ENCODE data around the gene LITAF.

The LITAF gene

DNA sequence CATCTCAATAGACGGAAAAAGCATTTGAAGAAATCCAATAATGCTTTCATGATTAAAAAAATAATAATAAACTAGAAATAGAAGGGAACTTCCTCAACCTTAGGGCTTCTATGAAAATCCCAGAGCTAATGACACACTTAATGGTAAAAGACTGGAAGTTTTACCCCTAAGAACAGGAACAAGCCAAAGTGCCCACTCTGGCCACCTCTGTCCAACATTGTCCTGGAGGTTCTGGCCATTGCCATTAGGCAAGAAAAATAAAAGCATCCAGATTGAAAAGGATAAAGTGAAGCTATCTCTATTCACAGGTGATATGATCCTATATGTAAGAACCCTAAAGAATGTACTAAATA, 2.5 kb upstream of the LITAF start:
- ChIA-PET CTCF (no interaction called here), POLR2A (no interaction called here)
- no peak for DNase-seq (ENCODE audit: extremely low spot score)
- no peak for TF ChIP-seq ZNF384 (IDR thresholded peaks at IDR 0.05)
- no peak for TF ChIP-seq FOXK2 (IDR thresholded peaks at IDR 0.05)
- TF ChIP-seq, protein P1, sequence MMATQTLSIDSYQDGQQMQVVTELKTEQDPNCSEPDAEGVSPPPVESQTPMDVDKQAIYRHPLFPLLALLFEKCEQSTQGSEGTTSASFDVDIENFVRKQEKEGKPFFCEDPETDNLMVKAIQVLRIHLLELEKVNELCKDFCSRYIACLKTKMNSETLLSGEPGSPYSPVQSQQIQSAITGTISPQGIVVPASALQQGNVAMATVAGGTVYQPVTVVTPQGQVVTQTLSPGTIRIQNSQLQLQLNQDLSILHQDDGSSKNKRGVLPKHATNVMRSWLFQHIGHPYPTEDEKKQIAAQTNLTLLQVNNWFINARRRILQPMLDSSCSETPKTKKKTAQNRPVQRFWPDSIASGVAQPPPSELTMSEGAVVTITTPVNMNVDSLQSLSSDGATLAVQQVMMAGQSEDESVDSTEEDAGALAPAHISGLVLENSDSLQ (IDR thresholded peaks at IDR 0.05) = no peak

DNA sequence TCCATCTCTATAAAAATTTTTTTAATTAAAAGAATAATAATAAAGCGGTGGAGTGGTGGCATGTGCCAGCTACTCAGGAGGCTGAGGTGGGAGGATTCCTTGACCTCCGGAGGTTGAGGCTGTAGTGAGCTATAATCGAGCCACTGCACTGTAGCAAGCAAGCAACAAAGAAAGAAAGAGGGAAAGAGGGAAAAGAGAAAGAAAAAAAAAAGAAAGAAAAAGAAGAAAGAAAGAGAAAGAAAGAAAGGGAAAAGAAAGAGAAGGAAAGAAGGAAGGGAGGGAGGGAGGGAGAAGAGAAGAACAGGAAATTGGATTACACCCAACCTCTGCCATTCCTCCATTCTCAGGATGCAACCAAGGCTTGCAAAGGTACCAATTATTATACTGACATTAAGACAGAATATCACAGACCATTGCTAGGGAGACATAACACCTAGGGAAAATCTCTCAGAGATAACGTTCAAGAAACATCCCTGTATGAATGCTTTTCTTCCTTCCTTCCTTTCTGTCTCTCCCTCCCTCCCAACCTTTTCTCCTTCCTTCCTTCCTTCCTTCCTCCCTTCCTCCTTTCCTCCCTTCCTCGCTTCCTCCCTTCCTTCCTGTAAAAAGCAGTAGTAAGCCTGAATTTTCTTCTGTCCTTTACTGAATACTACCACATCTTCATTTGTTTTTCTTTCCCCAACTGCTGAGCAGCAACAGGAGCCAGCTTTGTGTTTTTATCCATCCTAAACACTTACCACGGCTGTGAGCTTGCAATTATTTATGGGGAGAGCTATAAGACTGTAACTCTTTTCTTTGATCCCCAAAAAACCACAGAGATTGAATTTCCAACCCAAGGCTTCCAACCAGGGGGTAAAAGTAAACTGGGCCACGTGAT, 1.8 kb upstream of the LITAF start:
- TF ChIP-seq TARDBP (IDR thresholded peaks at IDR 0.05) = no peak
- no peak for TF ChIP-seq HDGF (IDR thresholded peaks at IDR 0.05; ENCODE audit: borderline replicate concordance)
- no peak for TF ChIP-seq NFRKB (IDR thresholded peaks at IDR 0.05)
- TF ChIP-seq ZNF384 (IDR thresholded peaks at IDR 0.05) = no peak
- no peak for TF ChIP-seq SP1 (IDR thresholded peaks at IDR 0.05)
- TF ChIP-seq CTBP1 (IDR thresholded peaks at IDR 0.05; ENCODE audit: borderline replicate concordance) = no peak
- no peak for TF ChIP-seq FOXM1 (IDR thresholded peaks at IDR 0.05; ENCODE audit: borderline replicate concordance)
- TF ChIP-seq FOXK2 (IDR thresholded peaks at IDR 0.05) = no peak
- DNase-seq (ENCODE audit: extremely low spot score) = no peak
- CTCF ChIA-PET = interaction anchor here (0.6 kb wide), 1 partner anchor 57 kb away, joined by 3 read pairs; no protein-coding TSS in a partner anchor
- POLR2A ChIA-PET = interaction anchor here (0.6 kb wide), 1 partner anchor 9 kb away, joined by 3 read pairs; no protein-coding TSS in a partner anchor

DNA sequence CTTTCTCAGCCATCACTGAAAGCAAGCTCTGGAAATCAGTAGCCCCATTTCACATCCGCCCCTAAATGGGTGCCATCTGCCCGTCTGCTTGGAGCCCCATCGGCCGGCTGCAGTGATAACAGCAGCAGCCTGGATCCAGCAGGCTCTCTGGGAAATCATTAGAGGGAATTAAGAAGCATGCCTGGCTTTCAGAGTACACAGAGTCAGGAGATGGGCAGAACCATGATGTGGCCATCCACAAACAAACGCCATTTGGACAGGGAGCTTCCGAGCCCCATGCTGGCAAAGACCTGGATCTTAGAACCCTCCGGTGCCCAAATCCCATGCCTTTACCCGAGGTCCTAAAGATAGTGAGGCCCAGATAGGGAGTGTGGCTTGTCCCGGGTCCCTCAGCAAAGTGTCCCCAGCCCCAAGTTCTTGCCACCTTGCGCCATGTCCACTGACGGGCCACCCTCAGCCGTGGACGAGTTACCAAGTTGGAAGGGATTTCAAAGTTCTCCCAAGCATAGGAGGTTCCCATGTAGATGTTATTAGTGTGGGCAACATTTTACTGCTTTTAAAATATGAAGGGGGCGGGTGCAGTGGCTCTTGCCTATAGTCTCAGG, 1.0 kb upstream of the LITAF start:
- ChIA-PET CTCF (no interaction called here), POLR2A (interaction anchor here (1.2 to 2.6 kb wide), 4 partner anchors 10 to 53 kb away, joined by 4 to 36 read pairs (median 6); no protein-coding TSS in a partner anchor)
- no peak for DNase-seq (ENCODE audit: extremely low spot score)
- TF ChIP-seq BHLHE40 (IDR thresholded peaks at IDR 0.05; ENCODE audit: borderline replicate concordance) (no peak), L3MBTL2 (conservative IDR thresholded peaks at IDR 0.05) (no peak), FOXM1 (IDR thresholded peaks at IDR 0.05; ENCODE audit: borderline replicate concordance) (no peak), ZNF384 (IDR thresholded peaks at IDR 0.05) (no peak), CTBP1 (IDR thresholded peaks at IDR 0.05; ENCODE audit: borderline replicate concordance) (no peak), LEF1 (IDR thresholded peaks at IDR 0.05; ENCODE audit: borderline replicate concordance) (no peak)

DNA sequence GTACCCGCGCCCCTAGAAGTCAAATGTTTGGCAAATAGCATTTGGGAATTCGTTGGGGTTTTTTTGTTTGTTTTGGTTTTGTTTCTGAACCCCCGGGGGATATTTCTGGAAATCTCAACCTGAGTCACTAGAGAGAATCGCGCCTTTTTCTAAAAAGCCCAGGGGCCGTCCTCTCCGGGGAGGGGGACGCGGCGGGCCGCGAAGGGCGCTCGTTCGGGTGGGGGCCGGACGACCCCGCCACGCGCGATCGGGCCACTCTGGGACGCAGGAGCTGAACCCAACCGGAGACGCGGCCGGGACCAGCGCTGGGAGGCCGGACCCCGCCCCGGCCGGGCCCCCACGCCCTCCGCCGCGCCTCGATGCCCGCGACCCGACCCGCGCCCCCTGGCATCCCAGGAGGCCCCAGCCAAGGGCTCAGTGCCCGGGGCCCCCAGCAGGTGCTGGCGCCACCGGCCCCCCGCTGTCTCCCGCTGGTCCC, 302 bp downstream of the LITAF start:
- no peak for DNase-seq (ENCODE audit: extremely low spot score)
- TF ChIP-seq ZNF384 (IDR thresholded peaks at IDR 0.05) (no peak), HDGF (IDR thresholded peaks at IDR 0.05; ENCODE audit: borderline replicate concordance) (no peak), BHLHE40 (IDR thresholded peaks at IDR 0.05; ENCODE audit: borderline replicate concordance) (no peak), FOXK2 (IDR thresholded peaks at IDR 0.05) (no peak), LEF1 (IDR thresholded peaks at IDR 0.05; ENCODE audit: borderline replicate concordance) (no peak), SUZ12 (IDR thresholded peaks at IDR 0.05) (no peak), FOXA1 (IDR thresholded peaks at IDR 0.05) (no peak), ELF4 (IDR thresholded peaks at IDR 0.05) (no peak), NFRKB (IDR thresholded peaks at IDR 0.05) (no peak)
- TF ChIP-seq, protein P1 (IDR thresholded peaks at IDR 0.05) = no peak
- POLR2A ChIA-PET = interaction anchor here (0.8 to 2.6 kb wide), 6 partner anchors 11 to 54 kb away, joined by 3 to 36 read pairs (median 4); no protein-coding TSS in a partner anchor

DNA sequence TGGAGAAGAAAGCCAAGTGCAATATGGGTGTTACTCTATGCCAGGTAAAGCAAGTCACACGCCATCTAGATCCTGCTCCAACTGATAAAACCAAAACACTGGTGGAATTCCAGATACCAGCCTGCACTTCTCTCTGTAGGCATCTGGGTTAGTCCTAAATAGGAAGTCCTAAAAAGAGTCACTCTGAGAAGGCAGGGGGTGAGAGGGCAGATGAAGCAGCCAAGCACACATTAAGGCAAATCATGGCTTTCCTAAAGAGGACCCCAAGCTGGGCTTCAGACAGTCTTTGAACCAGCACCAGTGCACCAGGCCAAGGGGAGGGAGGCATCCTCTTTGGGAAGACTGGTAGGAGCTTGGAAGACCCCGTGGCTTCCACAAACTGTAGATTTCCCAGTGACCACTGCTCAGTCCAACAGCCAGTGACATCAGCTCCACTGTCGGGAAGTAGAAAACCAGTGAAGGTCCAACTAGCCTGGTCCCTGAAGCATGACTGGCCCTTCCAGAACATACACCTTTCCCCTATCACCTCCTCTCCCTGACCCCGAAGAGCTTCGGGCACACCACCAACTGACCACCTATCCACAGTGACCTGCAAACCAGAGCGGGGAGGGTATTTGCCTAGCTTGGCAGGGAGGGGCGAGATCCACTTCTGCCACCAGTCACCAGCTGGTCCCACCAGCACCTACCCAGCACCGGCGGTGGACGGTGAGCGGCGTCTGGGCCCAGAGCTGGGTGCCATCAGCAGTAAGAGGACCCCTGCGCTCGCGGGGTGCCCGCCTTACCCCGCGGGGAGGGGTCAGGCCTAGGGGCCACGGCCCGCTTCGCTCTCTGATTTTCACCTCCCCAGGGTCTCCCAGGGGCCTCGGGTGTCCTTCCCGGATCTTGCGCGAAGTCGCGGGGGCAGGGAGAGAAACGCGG, 1.0 kb downstream of the LITAF start:
- ChIA-PET CTCF (interaction anchor here (0.8 kb wide), 1 partner anchor 55 kb away, joined by 3 read pairs; no protein-coding TSS in a partner anchor), POLR2A (interaction anchor here (1.0 to 2.6 kb wide), 3 partner anchors 12 to 51 kb away, joined by 3 to 36 read pairs (median 5); no protein-coding TSS in a partner anchor)
- no peak for TF ChIP-seq ELF4 (IDR thresholded peaks at IDR 0.05)
- TF ChIP-seq FOXA1 (IDR thresholded peaks at IDR 0.05) = no peak
- no peak for TF ChIP-seq ARNT (IDR thresholded peaks at IDR 0.05)
- no peak for TF ChIP-seq TARDBP (IDR thresholded peaks at IDR 0.05)
- TF ChIP-seq BHLHE40 (IDR thresholded peaks at IDR 0.05; ENCODE audit: borderline replicate concordance) = no peak
- TF ChIP-seq NFRKB (IDR thresholded peaks at IDR 0.05) = no peak
- no peak for TF ChIP-seq SUZ12 (IDR thresholded peaks at IDR 0.05)
- TF ChIP-seq CTBP1 (IDR thresholded peaks at IDR 0.05; ENCODE audit: borderline replicate concordance) = no peak
- no peak for TF ChIP-seq FOXK2 (IDR thresholded peaks at IDR 0.05)
- TF ChIP-seq SP1 (IDR thresholded peaks at IDR 0.05) = no peak
- TF ChIP-seq, protein P1 (IDR thresholded peaks at IDR 0.05) = no peak
- no peak for TF ChIP-seq ZNF384 (IDR thresholded peaks at IDR 0.05)
- no peak for TF ChIP-seq LEF1 (IDR thresholded peaks at IDR 0.05; ENCODE audit: borderline replicate concordance)
- TF ChIP-seq L3MBTL2 (conservative IDR thresholded peaks at IDR 0.05) = no peak
- TF ChIP-seq FOXM1 (IDR thresholded peaks at IDR 0.05; ENCODE audit: borderline replicate concordance) = no peak
- TF ChIP-seq HDGF (IDR thresholded peaks at IDR 0.05; ENCODE audit: borderline replicate concordance) = no peak
- no peak for DNase-seq (ENCODE audit: extremely low spot score)

More for the DNA sequence above, 302 bp downstream of the LITAF start:
- CTCF ChIA-PET = interaction anchor here (0.8 to 1.0 kb wide), 2 partner anchors 12 to 54 kb away, joined by 3 read pairs; no protein-coding TSS in a partner anchor

All from HEK293T (cell line).